GM12878 (cell line): Measurements from ENCODE around the gene FAM81A. TPM values are rescaled to one million over a fixed set of nuclear protein-coding genes. Genes with fewer than 3 reads are reported as not detected.

Experiments
- ATAC-seq: fragments of 200-7000 bp; cut with Tn5 transposase; 3 replicates; pipeline ENCODE4 v1.9.1; 2020; ENCODE audit warnings: mild to moderate bottlenecking, moderate library complexity
- BruUV-seq: library from RNA; stranded (reverse); fragments of 400-500 nt; replicated peaks from 2 replicates; lab custom pipeline; 2021; lab: Mats Ljungman, UMichigan
- CTCF ChIA-PET: fragments of 300-600 bp; sonication (Branson Sonifier 250); formaldehyde crosslinking; extraction: SDS; loops from one replicate; lab custom pipeline; 2021; ENCODE audit warnings: inconsistent platforms; lab: Yijun Ruan, JAX
- POLR2A ChIA-PET: fragments of 350-600 bp; formaldehyde crosslinking; extraction: SDS; loops from one replicate; lab custom pipeline; 2021; ENCODE audit warnings: inconsistent platforms; lab: Charles Lee
- RAD21 ChIA-PET: fragments of 300-600 bp; sonication (Branson Sonifier 250); formaldehyde crosslinking; loops from one replicate; lab custom pipeline; 2023; ENCODE audit warnings: antibody characterized with exemption; ENCODE audit not compliant: unreplicated experiment; lab: Charles Lee
- SMC1A ChIA-PET: fragments of 300-600 bp; sonication (Branson Sonifier 250); formaldehyde crosslinking; loops from one replicate; lab custom pipeline; 2023; ENCODE audit not compliant: unreplicated experiment, uncharacterized antibody; lab: Charles Lee
- DNase-seq: peaks from one replicate; pipeline ENCODE4 v3.0.0-alpha.2; 2011; ENCODE audit warnings: low read depth, low spot score
- FAIRE-seq: peaks from 3 replicates; lab custom pipeline; 2011; peaks lifted over from hg19 to GRCh38; lab: Jason Lieb, UNC
- H2AFZ ChIP-seq: 2 replicates; pipeline ENCODE4 v1.6.0; 2011; ENCODE audit warnings: low read depth, low read length, control low read depth; ENCODE audit not compliant: control insufficient read depth
- H3K27ac ChIP-seq: 2 replicates; pipeline ENCODE4 v1.5.1; 2011; ENCODE audit warnings: control low read depth; ENCODE audit not compliant: control insufficient read depth, insufficient read depth
- H3K27me3 ChIP-seq, 2 experiments: replicated peaks in 1 of 2; 2 replicates each; pipeline versions ENCODE4 v1.6.0 to v1.6.1; 2011; ENCODE audit warnings: low read length in 1 of 2; ENCODE audit not compliant: control insufficient read depth in 2 of 2, insufficient read depth in 2 of 2
- H3K36me3 ChIP-seq, 2 experiments: 2 replicates each; pipeline ENCODE4 v1.5.1; 2011; ENCODE audit warnings: low read length in 1 of 2; ENCODE audit not compliant: control insufficient read depth in 2 of 2, insufficient read depth in 2 of 2
- H3K4me1 ChIP-seq: 2 replicates; pipeline ENCODE4 v1.6.1; 2011; ENCODE audit warnings: mild to moderate bottlenecking, low read length, moderate library complexity, mixed read lengths; ENCODE audit not compliant: control insufficient read depth, insufficient read depth
- H3K4me2 ChIP-seq: 2 replicates; pipeline ENCODE4 v1.6.0; 2011; ENCODE audit warnings: control low read depth; ENCODE audit not compliant: control insufficient read depth, insufficient read depth
- H3K4me3 ChIP-seq: fragments of 200-600 bp; sonication (generic); 2 replicates; pipeline ENCODE4 v1.5.1; 2016
- H3K79me2 ChIP-seq: 2 replicates; pipeline ENCODE4 v1.6.0; 2011; ENCODE audit warnings: low read length; ENCODE audit not compliant: control insufficient read depth, insufficient read depth
- H3K9ac ChIP-seq: 2 replicates; pipeline ENCODE4 v1.8.0; 2011; ENCODE audit warnings: low read length, control low read depth, mixed read lengths; ENCODE audit not compliant: control insufficient read depth, insufficient read depth
- H3K9me3 ChIP-seq: replicated peaks from 3 replicates; pipeline ENCODE4 v1.5.1; 2011; ENCODE audit warnings: mild to moderate bottlenecking, low read length; ENCODE audit not compliant: control insufficient read depth, insufficient read depth
- H4K20me1 ChIP-seq: 2 replicates; pipeline ENCODE4 v1.6.0; 2011; ENCODE audit not compliant: control insufficient read depth, insufficient read depth
- GABPA ChIP-seq: IDR thresholded peaks from 2 replicates; pipeline ENCODE4 v1.6.1; 2014; ENCODE audit warnings: antibody characterized with exemption, low read depth, mild to moderate bottlenecking, inconsistent platforms
- NR2F1 ChIP-seq: fragments of 450-650 bp; conservative IDR thresholded peaks from 2 replicates; pipeline ENCODE4 v1.6.1; 2017; ENCODE audit warnings: mild to moderate bottlenecking
- PAX5 ChIP-seq: IDR thresholded peaks from 2 replicates; pipeline ENCODE4 v1.6.1; 2011; ENCODE audit warnings: low read depth, low read length, borderline replicate concordance
- RUNX3 ChIP-seq: IDR thresholded peaks from 2 replicates; pipeline ENCODE4 v1.6.1; 2012; ENCODE audit warnings: low read length, inconsistent platforms
- SMARCA5 ChIP-seq: fragments of 450-650 bp; IDR thresholded peaks from 2 replicates; pipeline ENCODE4 v1.6.1; 2017; ENCODE audit warnings: mild to moderate bottlenecking
- SPI1 ChIP-seq: IDR thresholded peaks from 2 replicates; pipeline ENCODE4 v1.6.1; 2011; ENCODE audit warnings: low read depth, mild to moderate bottlenecking, low read length, moderate library complexity, borderline replicate concordance; ENCODE audit not compliant: insufficient read depth
- ZNF207 ChIP-seq: fragments of 450-650 bp; IDR thresholded peaks from 2 replicates; pipeline ENCODE4 v1.6.1; 2014; ENCODE audit warnings: antibody characterized with exemption, mild to moderate bottlenecking, borderline replicate concordance
- ZNF217 ChIP-seq: fragments of 450-650 bp; IDR thresholded peaks from 2 replicates; pipeline ENCODE4 v1.6.1; 2017; ENCODE audit warnings: antibody characterized with exemption, mild to moderate bottlenecking
- WGBS: methylation state at CpG from one replicate; pipeline ENCODE4 v1.1.6; 2016; ENCODE audit warnings: low lambda C conversion rate; ENCODE audit not compliant: insufficient replicate concordance, insufficient coverage; ENCODE audit errors: missing lambda C conversion rate; 5-methylcytosine and 5-hydroxymethylcytosine counted together
- in situ Hi-C: fragments of 300-500 bp; cut with MboI; formaldehyde crosslinking; loops from 9 replicates; pipeline ENCODE4 v1.14.3; 2018; ENCODE audit warnings: mixed read lengths
- intact Hi-C: fragments of 100-400 bp; cut with micrococcal nuclease; formaldehyde crosslinking; loops from one replicate; pipeline ENCODE4 v1.14.2; 2022; ENCODE audit not compliant: unreplicated experiment
- polyA plus RNA-seq, 11 experiments: library from polyadenylated mRNA; depleted of rRNA in 4 of 11; unstranded in 6 of 11; stranded (reverse) in 5 of 11; fragments of >200 nt; fragmentation: Nextera tagmentation in 4 of 11; fragmentation: Illumina TruSeq in 1 of 11; extraction: Ambion mirVana in 4 of 11; extraction: Trizol in 1 of 11; gene quantifications; 1 replicate in 1 of 11; 2 replicates in 10 of 11; pipeline versions ENCODE4 v1.2.1 to v1.2.3, GENCODE V29; 2011 to 2016; ENCODE audit warnings: inconsistent platforms in 2 of 11, missing spikeins in 2 of 11, low read depth in 1 of 11
- total RNA-seq, 4 experiments: library from RNA; depleted of rRNA in 3 of 4; stranded (reverse); fragments of >200 nt in 3 of 4; fragmentation: Illumina TruSeq in 1 of 4; extraction: Trizol in 1 of 4; gene quantifications; 2 replicates each; pipeline versions ENCODE4 v1.2.1 to v1.2.3, GENCODE V29; 2013 to 2021
- TF ChIP-seq, protein P1 (sequence below): fragments of 150-350 bp; IDR thresholded peaks from 2 replicates; pipeline ENCODE4 v1.6.1; 2016; ENCODE audit warnings: low read depth, low read length

Gene FAM81A
- total and polyA plus RNA-seq, 10 of the 15 experiments (the other 5 are each of a cell fraction or from before 2014, with no cell fraction given) = 0.18 to 34.5 (median 16.2) TPM

GRCh38 chr15:59410391-59410896 is 27.5 kb upstream of the FAM81A start (continued):
- TF ChIP-seq, protein P1, sequence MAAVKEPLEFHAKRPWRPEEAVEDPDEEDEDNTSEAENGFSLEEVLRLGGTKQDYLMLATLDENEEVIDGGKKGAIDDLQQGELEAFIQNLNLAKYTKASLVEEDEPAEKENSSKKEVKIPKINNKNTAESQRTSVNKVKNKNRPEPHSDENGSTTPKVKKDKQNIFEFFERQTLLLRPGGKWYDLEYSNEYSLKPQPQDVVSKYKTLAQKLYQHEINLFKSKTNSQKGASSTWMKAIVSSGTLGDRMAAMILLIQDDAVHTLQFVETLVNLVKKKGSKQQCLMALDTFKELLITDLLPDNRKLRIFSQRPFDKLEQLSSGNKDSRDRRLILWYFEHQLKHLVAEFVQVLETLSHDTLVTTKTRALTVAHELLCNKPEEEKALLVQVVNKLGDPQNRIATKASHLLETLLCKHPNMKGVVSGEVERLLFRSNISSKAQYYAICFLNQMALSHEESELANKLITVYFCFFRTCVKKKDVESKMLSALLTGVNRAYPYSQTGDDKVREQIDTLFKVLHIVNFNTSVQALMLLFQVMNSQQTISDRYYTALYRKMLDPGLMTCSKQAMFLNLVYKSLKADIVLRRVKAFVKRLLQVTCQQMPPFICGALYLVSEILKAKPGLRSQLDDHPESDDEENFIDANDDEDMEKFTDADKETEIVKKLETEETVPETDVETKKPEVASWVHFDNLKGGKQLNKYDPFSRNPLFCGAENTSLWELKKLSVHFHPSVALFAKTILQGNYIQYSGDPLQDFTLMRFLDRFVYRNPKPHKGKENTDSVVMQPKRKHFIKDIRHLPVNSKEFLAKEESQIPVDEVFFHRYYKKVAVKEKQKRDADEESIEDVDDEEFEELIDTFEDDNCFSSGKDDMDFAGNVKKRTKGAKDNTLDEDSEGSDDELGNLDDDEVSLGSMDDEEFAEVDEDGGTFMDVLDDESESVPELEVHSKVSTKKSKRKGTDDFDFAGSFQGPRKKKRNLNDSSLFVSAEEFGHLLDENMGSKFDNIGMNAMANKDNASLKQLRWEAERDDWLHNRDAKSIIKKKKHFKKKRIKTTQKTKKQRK = no peak
- TF ChIP-seq ZNF217 = no peak
- no peak for TF ChIP-seq PAX5
- no peak for TF ChIP-seq GABPA
- TF ChIP-seq, all 136 proteins: peak for 7

GRCh38 chr15:59413577-59413976 is 24.4 kb upstream of the FAM81A start:
- ChIA-PET CTCF (interaction anchor here (1.2 to 5.0 kb wide), 17 partner anchors 29 to 457 kb away, joined by 3 to 83 read pairs (median 9); no protein-coding TSS in a partner anchor), POLR2A (interaction anchor here (0.7 to 2.1 kb wide), 5 partner anchors 69 to 432 kb away, joined by 3 to 9 read pairs (median 3); no protein-coding TSS in a partner anchor), RAD21 (interaction anchor here (0.6 to 7.5 kb wide), 19 partner anchors 9 to 457 kb away, joined by 3 to 99 read pairs (median 6); partner anchors contain the start of gene MYO1E), SMC1A (interaction anchor here (0.8 to 7.8 kb wide), 29 partner anchors 12 to 457 kb away, joined by 3 to 91 read pairs (median 5); no protein-coding TSS in a partner anchor)
- H2AFZ ChIP-seq = no peak overlapping the region
- H3K4me2 ChIP-seq = peak overlapping the region; percentile 93; the same call in 1 of the 2 replicates
- in situ Hi-C loops = loop anchor here (5.0 kb wide), 1 partner anchor 171 kb away; no protein-coding TSS in a partner anchor
- DNase-seq = no peak
- no peaks in the 10 kb centered on the region for H3K27me3 ChIP-seq
- peak overlapping the region; percentile 52; the same call in 1 of the 2 replicates for H3K27ac ChIP-seq
- no peak overlapping the region for H3K9ac ChIP-seq
- H3K4me1 ChIP-seq = peaks cover 46% of the 10 kb centered on the region
- BruUV-seq = no TSS peak
- H3K4me3 ChIP-seq = no peak overlapping the region
- intact Hi-C loops = loop anchor here (1.0 to 10.0 kb wide), 6 partner anchors 25 to 429 kb away; partner anchors contain the start of genes FAM81A, MYO1E and RNF111
- H3K36me3 ChIP-seq = no peaks in the 10 kb centered on the region
- FAIRE-seq = no peak
- TF ChIP-seq ZNF207 = no peak
- 0 out of 2 replicates have a peak, but pooled peaks have one; percentile 83 for TF ChIP-seq SMARCA5
- peak; percentile 52; the same call in 1 of the 2 replicates for TF ChIP-seq RUNX3
- peak; percentile 45; the same call in 1 of the 2 replicates for TF ChIP-seq SPI1
- no peak for TF ChIP-seq NR2F1
- H4K20me1 ChIP-seq = no peaks in the 10 kb centered on the region
- no peak for ATAC-seq
- H3K9me3 ChIP-seq = no peaks in the 10 kb centered on the region
- H3K79me2 ChIP-seq = peaks cover 7% of the 10 kb centered on the region; the same call in 1 of the 2 replicates
- WGBS = 50% methylated on average over 2 of the region's 2 CpGs
